Measurements from ENCODE around the gene ADAM15.

The ADAM15 gene

GRCh38 chr1:155092131-155092530, 41.0 kb downstream of the ADAM15 start:
- H3K9me3 Mint-ChIP-seq, result no peaks in the 10 kb centered on the region
- no peak overlapping the region for H3K4me3 Mint-ChIP-seq
- DNase-seq, result no peak
- peaks cover 4% of the 10 kb centered on the region for H3K36me3 Mint-ChIP-seq
- CTCF ChIA-PET, result interaction anchor here (0.8 to 5.3 kb wide), 22 partner anchors 8 to 500 kb away, joined by 3 to 226 read pairs (median 5); partner anchors contain the start of genes KRTCAP2 and TRIM46
- no peak overlapping the region for H3K27ac Mint-ChIP-seq
- H3K4me1 Mint-ChIP-seq, result peaks cover 5% of the 10 kb centered on the region
- H3K27me3 Mint-ChIP-seq, result peaks cover 66% of the 10 kb centered on the region

- H3K9me3 Mint-ChIP-seq, result no peaks in the 10 kb centered on the region
- peaks cover 71% of the 10 kb centered on the region for H3K27me3 Mint-ChIP-seq
- H3K4me3 Mint-ChIP-seq, result no peak overlapping the region
- CTCF ChIA-PET, result interaction anchor here (1.4 to 5.3 kb wide), 8 partner anchors 10 to 77 kb away, joined by 3 to 226 read pairs (median 8); partner anchors contain the start of genes KRTCAP2 and TRIM46
- no peaks in the 10 kb centered on the region for H3K36me3 Mint-ChIP-seq
- peaks cover 5% of the 10 kb centered on the region for H3K4me1 Mint-ChIP-seq
- peak overlapping the region; percentile 49 for H3K27ac Mint-ChIP-seq
- DNase-seq, result no peak
These were observed 41.5 kb downstream of the ADAM15 start for GRCh38 chr1:155092641-155093040.

GRCh38 chr1:155093911-155094621, 43.0 kb downstream of the ADAM15 start:
- Mint-ChIP-seq H3K4me1 (peaks cover 5% of the 10 kb centered on the region), H3K36me3 (no peaks in the 10 kb centered on the region), H3K9me3 (no peaks in the 10 kb centered on the region), H3K4me3 (no peak overlapping the region), H3K27me3 (peaks cover 74% of the 10 kb centered on the region), H3K27ac (no peak overlapping the region)
- DNase-seq, result no peak
- CTCF ChIA-PET, result interaction anchor here (8.3 kb wide), 1 partner anchor 75 kb away, joined by 85 read pairs; the partner anchor contains the start of gene KRTCAP2

GRCh38 chr1:155094622-155094948, 43.5 kb downstream of the ADAM15 start:
- CTCF ChIA-PET, result interaction anchor here (1.1 to 8.3 kb wide), 2 partner anchors 21 to 75 kb away, joined by 3 to 85 read pairs; partner anchors contain the start of gene KRTCAP2
- peaks cover 5% of the 10 kb centered on the region for H3K4me1 Mint-ChIP-seq
- H3K4me3 Mint-ChIP-seq, result no peak overlapping the region
- H3K27me3 Mint-ChIP-seq, result peaks cover 73% of the 10 kb centered on the region
- DNase-seq, result no peak
- no peaks in the 10 kb centered on the region for H3K36me3 Mint-ChIP-seq
- no peaks in the 10 kb centered on the region for H3K9me3 Mint-ChIP-seq
- H3K27ac Mint-ChIP-seq, result no peak overlapping the region

- no peak for DNase-seq
- Mint-ChIP-seq H3K4me1 (no peaks in the 10 kb centered on the region), H3K27ac (no peak overlapping the region), H3K27me3 (peaks cover 45% of the 10 kb centered on the region), H3K36me3 (no peaks in the 10 kb centered on the region), H3K9me3 (no peaks in the 10 kb centered on the region), H3K4me3 (no peak overlapping the region)
- CTCF ChIA-PET, result interaction anchor here (1.0 to 8.3 kb wide), 2 partner anchors 11 to 70 kb away, joined by 3 to 85 read pairs; partner anchors contain the start of gene KRTCAP2
These were observed 48.2 kb downstream of the ADAM15 start for GRCh38 chr1:155099331-155099730.

- no peaks in the 10 kb centered on the region for H3K36me3 Mint-ChIP-seq
- no peak for DNase-seq
- no peaks in the 10 kb centered on the region for H3K4me1 Mint-ChIP-seq
- no peaks in the 10 kb centered on the region for H3K9me3 Mint-ChIP-seq
- peaks cover 28% of the 10 kb centered on the region for H3K27me3 Mint-ChIP-seq
- CTCF ChIA-PET, result interaction anchor here (1.2 kb wide), 1 partner anchor 64 kb away, joined by 3 read pairs; no protein-coding TSS in a partner anchor
- no peak overlapping the region for H3K27ac Mint-ChIP-seq
- H3K4me3 Mint-ChIP-seq, result no peak overlapping the region
These were observed 52.2 kb downstream of the ADAM15 start for GRCh38 chr1:155103325-155103724.

GRCh38 chr1:155104605-155105534, 53.8 kb downstream of the ADAM15 start:
- H3K27me3 Mint-ChIP-seq, result peaks cover 28% of the 10 kb centered on the region

GRCh38 chr1:155105604-155106011, 54.5 kb downstream of the ADAM15 start:
- peaks cover 28% of the 10 kb centered on the region for H3K27me3 Mint-ChIP-seq
- no peak for DNase-seq
- H3K4me1 Mint-ChIP-seq, result no peaks in the 10 kb centered on the region
- H3K27ac Mint-ChIP-seq, result no peak overlapping the region
- CTCF ChIA-PET, result interaction anchor here (2.4 kb wide), 1 partner anchor 62 kb away, joined by 9 read pairs; no protein-coding TSS in a partner anchor
- no peaks in the 10 kb centered on the region for H3K9me3 Mint-ChIP-seq
- no peaks in the 10 kb centered on the region for H3K36me3 Mint-ChIP-seq
- no peak overlapping the region for H3K4me3 Mint-ChIP-seq

More at GRCh38 chr1:155104605-155105534, 53.8 kb downstream of the ADAM15 start:
- Mint-ChIP-seq H3K36me3 (no peaks in the 10 kb centered on the region), H3K4me3 (no peak overlapping the region), H3K27ac (no peak overlapping the region), H3K4me1 (no peaks in the 10 kb centered on the region), H3K9me3 (no peaks in the 10 kb centered on the region)
- CTCF ChIA-PET, result interaction anchor here (2.4 kb wide), 1 partner anchor 63 kb away, joined by 9 read pairs; no protein-coding TSS in a partner anchor
- DNase-seq, result no peak

GRCh38 chr1:155106862-155107261, 55.7 kb downstream of the ADAM15 start:
- Mint-ChIP-seq H3K9me3 (no peaks in the 10 kb centered on the region), H3K36me3 (no peaks in the 10 kb centered on the region), H3K4me1 (no peaks in the 10 kb centered on the region), H3K4me3 (no peak overlapping the region), H3K27me3 (peaks cover 38% of the 10 kb centered on the region), H3K27ac (no peak overlapping the region)
- CTCF ChIA-PET, result interaction anchor here (0.7 to 1.6 kb wide), 2 partner anchors 15 to 59 kb away, joined by 3 to 7 read pairs; no protein-coding TSS in a partner anchor
- DNase-seq, result no peak

GRCh38 chr1:155107309-155108264, 56.5 kb downstream of the ADAM15 start:
- Mint-ChIP-seq H3K4me1 (no peaks in the 10 kb centered on the region), H3K27ac (no peak overlapping the region), H3K4me3 (no peak overlapping the region), H3K27me3 (peaks cover 38% of the 10 kb centered on the region), H3K9me3 (no peaks in the 10 kb centered on the region), H3K36me3 (no peaks in the 10 kb centered on the region)
- no peak for DNase-seq
- CTCF ChIA-PET, result interaction anchor here (0.7 to 1.8 kb wide), 3 partner anchors 16 to 65 kb away, joined by 3 to 7 read pairs (median 7); partner anchors contain the start of gene KRTCAP2

- CTCF ChIA-PET, result interaction anchor here (1.6 to 1.8 kb wide), 2 partner anchors 17 to 65 kb away, joined by 7 read pairs; partner anchors contain the start of gene KRTCAP2
- Mint-ChIP-seq H3K27ac (no peak overlapping the region), H3K4me3 (no peak overlapping the region), H3K27me3 (peaks cover 38% of the 10 kb centered on the region), H3K4me1 (no peaks in the 10 kb centered on the region), H3K9me3 (no peaks in the 10 kb centered on the region), H3K36me3 (no peaks in the 10 kb centered on the region)
- no peak for DNase-seq
These were observed 57.2 kb downstream of the ADAM15 start for GRCh38 chr1:155108296-155108695.

GRCh38 chr1:155110381-155110780, 59.3 kb downstream of the ADAM15 start:
- Mint-ChIP-seq H3K36me3 (no peaks in the 10 kb centered on the region), H3K27me3 (peaks cover 41% of the 10 kb centered on the region), H3K9me3 (no peaks in the 10 kb centered on the region), H3K4me1 (no peaks in the 10 kb centered on the region), H3K4me3 (no peak overlapping the region), H3K27ac (no peak overlapping the region)
- CTCF ChIA-PET, result no interaction called here
- DNase-seq, result no peak

- Mint-ChIP-seq H3K4me1 (no peaks in the 10 kb centered on the region), H3K4me3 (no peak overlapping the region), H3K36me3 (no peaks in the 10 kb centered on the region), H3K27me3 (peaks cover 40% of the 10 kb centered on the region), H3K9me3 (no peaks in the 10 kb centered on the region), H3K27ac (no peak overlapping the region)
- no peak for DNase-seq
- CTCF ChIA-PET, result no interaction called here
These were observed 59.7 kb downstream of the ADAM15 start for GRCh38 chr1:155110826-155111225.
